HG03469 (cell line): ENCODE data around the gene RBM38.

Source experiments
- ATAC-seq: cut with Tn5 transposase; IDR thresholded peaks from one replicate; pipeline ENCODE4 v1.9.1; 2021; ENCODE audit warnings: mild to moderate bottlenecking, moderate library complexity, moderate number of reproducible peaks; ENCODE audit not compliant: unreplicated experiment

RBM38 gene

DNA sequence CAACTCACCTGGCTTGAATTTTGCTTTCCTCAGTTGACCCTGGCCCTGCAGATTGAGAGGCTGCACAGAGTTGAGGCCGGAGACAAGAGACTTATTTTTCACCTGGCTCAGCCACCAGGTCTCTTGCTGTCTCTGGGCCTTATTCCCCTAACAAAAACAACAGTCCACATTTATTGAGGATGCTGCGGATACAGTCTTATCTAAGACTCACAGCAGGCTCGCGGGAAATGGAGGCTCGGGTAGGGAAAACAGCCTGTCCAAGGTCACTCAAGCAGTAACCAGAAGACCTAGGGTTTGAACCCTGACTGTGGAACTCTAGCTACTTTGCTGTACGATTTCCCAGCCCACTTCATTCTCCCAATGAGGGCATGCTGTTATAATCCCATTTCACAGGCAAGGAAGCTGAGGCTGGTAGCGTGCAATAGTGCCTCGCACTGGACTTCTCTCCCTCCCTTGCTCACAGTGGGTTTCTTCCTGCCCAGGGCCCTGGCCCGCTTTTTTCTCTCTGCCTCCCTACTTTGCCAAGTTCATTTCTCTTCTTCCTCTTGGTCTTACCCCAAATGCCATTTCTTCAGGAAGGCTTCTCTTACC, 57.7 kb downstream of the RBM38 start:
- ATAC-seq, result no peak

- ATAC-seq, result no peak
These were observed 58.5 kb downstream of the RBM38 start for GRCh38 chr20:57449398-57450354.

- peak; percentile 68 for ATAC-seq
These were observed 59.2 kb downstream of the RBM38 start for GRCh38 chr20:57450419-57450818.

GRCh38 chr20:57450931-57451330, 59.7 kb downstream of the RBM38 start:
- ATAC-seq, result no peak

DNA sequence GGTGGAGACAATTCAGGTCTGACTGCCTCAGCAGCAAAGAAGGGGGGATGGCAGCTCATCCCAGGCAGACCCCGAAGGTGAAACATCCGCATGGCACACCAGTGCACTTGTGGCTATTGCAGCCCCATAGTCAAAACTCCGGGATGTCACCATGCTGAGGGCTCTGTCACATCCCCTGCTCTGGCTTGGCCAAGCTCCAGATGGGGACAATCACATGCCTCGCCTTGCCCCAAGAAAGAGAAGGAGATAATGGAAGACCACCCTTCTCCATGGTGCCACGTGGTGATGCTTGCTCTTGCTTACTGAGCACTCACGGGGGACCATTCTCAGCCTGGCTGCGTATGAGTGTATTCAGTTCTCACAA, 60.2 kb downstream of the RBM38 start:
- ATAC-seq, result no peak

DNA sequence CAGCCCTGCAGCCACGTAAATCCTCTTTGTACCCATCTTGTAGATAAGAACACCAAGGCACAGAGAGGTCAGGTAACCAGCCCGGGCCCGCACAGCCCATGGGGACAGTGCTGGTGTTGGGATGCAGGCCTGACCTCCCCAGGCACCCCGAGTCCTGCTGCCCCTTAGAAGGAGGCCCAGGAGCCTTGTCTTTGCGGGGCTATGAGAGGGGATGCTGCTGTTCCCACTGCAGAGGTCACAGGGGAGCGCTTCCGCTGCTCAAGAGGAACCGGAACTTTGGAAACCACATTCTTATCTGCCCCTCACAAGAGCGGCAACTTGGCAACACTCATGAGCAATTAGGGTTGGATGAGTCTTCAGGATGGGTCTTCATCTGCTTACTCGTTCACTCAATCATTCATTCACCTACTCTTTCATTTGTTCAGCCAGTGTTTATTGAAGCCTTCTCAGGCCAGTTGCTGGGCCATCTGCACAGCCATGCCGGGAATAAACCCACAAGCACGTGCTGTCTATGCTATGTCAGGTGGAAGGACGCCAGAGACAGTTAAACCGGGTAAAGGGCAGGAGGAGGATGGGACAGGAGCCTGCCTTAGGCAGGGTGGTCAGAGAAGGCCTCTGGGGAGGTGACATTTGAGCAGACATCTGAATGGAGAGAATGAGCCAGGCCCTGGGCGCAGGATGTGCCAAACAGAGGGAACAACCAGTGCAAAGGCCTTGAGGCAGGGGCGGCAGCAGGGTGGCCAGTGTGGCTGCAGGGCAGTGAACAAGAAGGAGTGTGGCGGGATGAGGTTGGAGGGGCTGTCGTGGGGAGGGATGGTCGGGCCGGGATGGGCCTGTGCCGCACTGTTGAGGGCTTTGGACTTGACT, 60.8 kb downstream of the RBM38 start:
- ATAC-seq, result no peak

DNA sequence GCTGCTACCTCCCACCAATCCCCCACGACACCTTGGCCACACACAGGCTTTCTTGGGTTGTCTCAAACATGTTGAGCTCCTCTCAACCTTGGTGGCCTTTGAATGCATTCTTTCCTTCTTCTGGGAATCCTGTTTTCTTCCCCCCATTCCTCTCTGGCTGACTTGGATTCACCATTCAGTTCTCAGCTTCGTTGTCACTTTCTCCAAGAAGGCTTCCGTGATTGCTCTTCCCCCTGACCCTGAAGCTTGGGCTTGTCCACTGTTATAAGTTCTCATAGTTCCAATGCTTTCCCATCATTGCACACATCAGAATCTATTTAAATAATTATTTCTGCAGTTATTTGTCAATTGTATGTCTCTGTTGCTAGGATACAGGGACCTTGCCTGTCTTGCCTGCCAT, 64.2 kb downstream of the RBM38 start:
- ATAC-seq, result no peak

DNA sequence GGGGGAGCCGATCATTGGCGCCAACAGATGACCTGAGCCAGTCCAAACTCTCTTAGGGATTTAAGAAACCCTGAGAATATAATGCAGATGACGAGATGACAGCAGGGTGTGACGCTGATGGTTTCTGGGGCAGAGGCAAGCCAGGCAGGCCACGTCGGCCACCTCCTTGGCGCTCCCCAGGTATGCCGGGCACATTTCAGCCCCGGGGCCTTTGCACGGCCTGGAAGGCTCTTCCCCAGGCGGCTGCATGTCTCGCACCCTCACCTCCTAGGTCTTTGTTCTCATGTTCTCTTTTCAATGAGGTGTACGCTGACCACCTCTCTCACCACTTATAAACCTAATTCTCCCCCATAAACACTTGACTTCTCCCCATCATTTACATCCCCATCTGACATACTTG, 64.9 kb downstream of the RBM38 start:
- no peak for ATAC-seq

GRCh38 chr20:57457243-57458095, 66.3 kb downstream of the RBM38 start:
- ATAC-seq, result no peak

DNA sequence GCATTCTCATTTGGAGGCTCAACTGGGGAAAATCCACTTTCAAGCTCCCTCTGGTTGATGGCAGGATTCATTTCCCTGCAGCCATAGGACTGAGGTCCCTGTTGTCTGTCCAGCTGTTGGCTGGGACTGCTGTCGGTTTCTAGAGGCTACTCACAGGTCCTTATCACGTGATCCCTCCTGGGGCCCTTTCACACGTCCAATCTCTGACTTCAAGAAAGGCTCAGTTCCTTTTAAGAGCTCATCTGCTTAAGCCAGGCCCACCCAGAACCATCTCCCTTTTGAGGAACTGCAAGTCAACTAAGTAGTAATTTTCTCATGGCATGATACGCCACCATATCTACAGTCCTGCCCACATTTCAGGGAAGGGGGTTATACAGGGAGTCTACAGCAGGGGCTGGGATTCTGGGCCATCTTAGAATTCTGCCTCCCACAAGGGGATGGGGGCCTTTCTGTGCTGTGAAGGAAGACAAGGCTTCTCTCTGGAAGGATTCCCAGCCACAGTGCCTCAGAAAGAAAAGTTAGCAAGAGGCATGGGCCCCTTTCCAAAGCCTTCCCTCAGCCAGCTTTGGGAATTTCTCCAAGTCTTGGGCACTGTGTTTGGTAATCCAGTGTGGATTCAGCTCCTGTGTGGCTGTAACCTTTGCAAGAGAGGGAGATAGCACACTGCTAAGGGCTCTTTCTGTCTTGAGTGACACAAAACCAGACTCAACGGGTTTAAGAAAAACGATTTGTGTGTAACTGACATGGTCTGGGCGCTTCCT, 67.4 kb downstream of the RBM38 start:
- ATAC-seq, result no peak
